HCT116 (cell line): ENCODE results near the gene LRRC32. TPM values are rescaled to one million over a fixed set of nuclear protein-coding genes. Genes with fewer than 3 reads are reported as not detected.

ENCODE experiments used
- ATAC-seq: fragments of 200-7000 bp; cut with Tn5 transposase; 2 replicates; pipeline ENCODE4 v1.9.1; 2020; ENCODE audit warnings: mild to moderate bottlenecking, moderate library complexity
- BruUV-seq: library from RNA; stranded (reverse); fragments of 400-500 nt; replicated peaks from 2 replicates; lab custom pipeline; 2021; lab: Mats Ljungman, UMichigan
- CTCF ChIA-PET: fragments of 300-600 bp; sonication (Branson Sonifier 250); formaldehyde crosslinking; loops from one replicate; lab custom pipeline; 2021; ENCODE audit warnings: antibody characterized with exemption; lab: Charles Lee
- POLR2A ChIA-PET: fragments of 300-600, 350-600 bp; sonication (Branson Sonifier 250); formaldehyde crosslinking; loops from one replicate; lab custom pipeline; 2021; ENCODE audit warnings: antibody characterized with exemption; lab: Charles Lee
- RAD21 ChIA-PET, 2 experiments: fragments of 300-600 bp; sonication (Branson Sonifier 250); formaldehyde crosslinking; loops; one replicate each; lab custom pipeline; 2023; ENCODE audit warnings: low total read pairs in 2 of 2; ENCODE audit not compliant: uncharacterized antibody in 2 of 2, unreplicated experiment in 2 of 2, low non-redundant PET in 1 of 2; lab: Charles Lee
- DNase-seq: peaks from one replicate; pipeline ENCODE4 v3.0.0-alpha.2; 2010; ENCODE audit warnings: low read depth, low spot score
- H2AFZ ChIP-seq: fragments of 200-600 bp; shearing (Covaris generic), sonication (generic); 2 replicates; pipeline ENCODE4 v1.6.1; 2017; ENCODE audit warnings: low read depth, mixed run types, mixed read lengths, antibody characterized with exemption, low read length; ENCODE audit not compliant: poor library complexity, severe bottlenecking
- H3K27ac ChIP-seq: 2 replicates; pipeline ENCODE4 v1.5.1; 2012; ENCODE audit warnings: low read depth, low read length
- H3K27me3 ChIP-seq: fragments of 200-600 bp; sonication (generic); 2 replicates; pipeline ENCODE4 v1.6.1; 2016; ENCODE audit warnings: mixed run types, low read length, mixed read lengths; ENCODE audit not compliant: insufficient read depth
- H3K36me3 ChIP-seq, 2 experiments: fragments of 200-500 bp in 1 of 2; fragments of 200-600 bp in 1 of 2; sonication (Bioruptor generic) in 1 of 2; sonication (generic) in 1 of 2; 2 replicates each; pipeline versions ENCODE4 v1.5.1 to v1.6.1; 2014 to 2016; ENCODE audit warnings: low read length in 2 of 2, inconsistent platforms in 1 of 2, mixed read lengths in 1 of 2, mixed run types in 1 of 2; ENCODE audit not compliant: insufficient read depth in 2 of 2, control insufficient read depth in 1 of 2
- H3K4me1 ChIP-seq, 2 experiments: fragments of 200-600 bp in 1 of 2; sonication (generic) in 1 of 2; 2 replicates each; pipeline versions ENCODE4 v1.5.1 to v1.6.1; 2012 to 2017; ENCODE audit warnings: low read length in 2 of 2, inconsistent platforms in 1 of 2, mild to moderate bottlenecking in 1 of 2, mixed read lengths in 1 of 2, mixed run types in 1 of 2, moderate library complexity in 1 of 2; ENCODE audit not compliant: insufficient read depth in 2 of 2, control insufficient read depth in 1 of 2
- H3K4me2 ChIP-seq: fragments of 200-600 bp; sonication (generic); 2 replicates; pipeline ENCODE4 v1.6.1; 2017; ENCODE audit warnings: mixed run types, low read length, mixed read lengths
- H3K4me3 ChIP-seq, 2 experiments: fragments of 200-600 bp in 1 of 2; sonication (generic) in 1 of 2; replicated peaks in 1 of 2; 2 replicates each; pipeline ENCODE4 v1.5.1; 2011 to 2016; ENCODE audit warnings: low read length in 2 of 2, control low read depth in 1 of 2, low read depth in 1 of 2, mild to moderate bottlenecking in 1 of 2, mixed read lengths in 1 of 2, mixed run types in 1 of 2
- H3K79me2 ChIP-seq: fragments of 200-600 bp; sonication (generic); 2 replicates; pipeline ENCODE4 v1.6.1; 2017; ENCODE audit warnings: mild to moderate bottlenecking, mixed run types, low read length, moderate library complexity, mixed read lengths; ENCODE audit not compliant: insufficient read depth
- H3K9ac ChIP-seq: fragments of 200-600 bp; sonication (generic); 2 replicates; pipeline ENCODE4 v1.6.1; 2016; ENCODE audit warnings: low read length, mixed read lengths
- H3K9me2 ChIP-seq: fragments of 200-600 bp; sonication (generic), shearing (Covaris generic); 2 replicates; pipeline ENCODE4 v1.6.1; 2017; ENCODE audit warnings: mixed run types, mild to moderate bottlenecking, moderate library complexity; ENCODE audit not compliant: insufficient read depth
- H3K9me3 ChIP-seq, 2 experiments: fragments of 200-500 bp in 1 of 2; fragments of 200-600 bp in 1 of 2; sonication (Bioruptor generic) in 1 of 2; sonication (generic) in 1 of 2; 2 replicates each; pipeline ENCODE4 v1.6.1; 2014 to 2017; ENCODE audit warnings: low read length in 2 of 2, mixed read lengths in 2 of 2, inconsistent platforms in 1 of 2, low read depth in 1 of 2, mild to moderate bottlenecking in 1 of 2, mixed run types in 1 of 2, moderate library complexity in 1 of 2; ENCODE audit not compliant: control insufficient read depth in 1 of 2, insufficient read depth in 1 of 2
- H4K20me1 ChIP-seq: fragments of 200-600 bp; sonication (generic), shearing (Covaris generic); 2 replicates; pipeline ENCODE4 v1.6.1; 2017; ENCODE audit warnings: mixed run types, mild to moderate bottlenecking, moderate library complexity; ENCODE audit not compliant: insufficient read depth
- ATF3 ChIP-seq: IDR thresholded peaks from 2 replicates; pipeline ENCODE4 v1.6.1; 2012
- CEBPB ChIP-seq: IDR thresholded peaks from 2 replicates; pipeline ENCODE4 v1.6.1; 2012; ENCODE audit warnings: low read depth
- POLR2A ChIP-seq: IDR thresholded peaks from 2 replicates; pipeline ENCODE4 v1.7.0; 2011; ENCODE audit warnings: borderline replicate concordance; ENCODE audit not compliant: insufficient read depth, insufficient read length; ENCODE audit errors: extremely low read depth
- RAD21 ChIP-seq: IDR thresholded peaks from 2 replicates; pipeline ENCODE4 v1.6.1; 2012; ENCODE audit warnings: low read depth, mild to moderate bottlenecking
- ZBTB33 ChIP-seq: IDR thresholded peaks from 2 replicates; pipeline ENCODE4 v1.6.1; 2011; ENCODE audit warnings: mild to moderate bottlenecking, low read length, moderate library complexity; ENCODE audit not compliant: insufficient replicate concordance; ENCODE audit errors: extremely low read depth
- ZNF274 ChIP-seq: fragments of 200-500 bp; sonication (Bioruptor generic); IDR thresholded peaks from 2 replicates; pipeline ENCODE4 v1.6.1; 2014; ENCODE audit warnings: mild to moderate bottlenecking, low read depth, low read length, inconsistent platforms
- intact Hi-C: fragments of 100-400 bp; cut with micrococcal nuclease; formaldehyde crosslinking; loops from 2 replicates; pipeline ENCODE4 v1.10.0; 2022
- total RNA-seq: library from RNA; stranded (reverse); gene quantifications from one replicate; pipeline ENCODE4 v1.2.1, GENCODE V29; 2021; ENCODE audit not compliant: unreplicated experiment

LRRC32 gene
- total RNA-seq, 1 experiment from 2014 or later = 0.54 TPM

GRCh38 chr11:76663486-76663810, 7.1 kb downstream of the LRRC32 start:
- ChIA-PET CTCF (no interaction called here), RAD21 (no interaction called here)

More at GRCh38 chr11:76663486-76663810, 7.1 kb downstream of the LRRC32 start:
- Histone ChIP-seq H3K79me2 (no peaks in the 10 kb centered on the region), H3K36me3 (no peaks in the 10 kb centered on the region)
- DNase-seq = no peak
- no peak for TF ChIP-seq ZNF274
- no peak for TF ChIP-seq ATF3
- no peak for TF ChIP-seq RAD21
- no peak for TF ChIP-seq CEBPB
- no peak for TF ChIP-seq POLR2A
- TF ChIP-seq ZBTB33 = no peak
- TF ChIP-seq, all 23 proteins: peak for 0
- no peak overlapping the region for H3K4me2 ChIP-seq
- no peaks in the 10 kb centered on the region for H3K27me3 ChIP-seq
- H3K4me3 ChIP-seq = no peak overlapping the region
- peaks cover 0 to 7% of the 10 kb centered on the region in 2 experiments; a peak in 2 of 4 replicates for H3K4me1 ChIP-seq
- no peaks in the 10 kb centered on the region for H3K9me3 ChIP-seq
- intact Hi-C loops = no loop called here
- no peak for ATAC-seq
- H4K20me1 ChIP-seq = no peaks in the 10 kb centered on the region
- no peak overlapping the region for H3K9ac ChIP-seq
- no peak overlapping the region for H3K27ac ChIP-seq
- H2AFZ ChIP-seq = no peak overlapping the region
- BruUV-seq = no TSS peak
- no peaks in the 10 kb centered on the region for H3K9me2 ChIP-seq
- POLR2A ChIA-PET = no interaction called here
